ENCODE measurements around the gene MRPL24. TPM values are rescaled to one million over a fixed set of nuclear protein-coding genes. Genes with fewer than 3 reads are reported as not detected.
A peak's percentile ranks its signal among the peaks of the same experiment; 100 is the strongest.

Gene MRPL24
- 116 and 124 TPM in 2 replicates for total RNA-seq

GRCh38 chr1:156740741-156741480 lies at the start of gene MRPL24:
Gene MRPL24 (minus strand): TSS chr1:156741088. CDS start chr1:156738704, 2,384 bp downstream.
- intact Hi-C loops (cut with micrococcal nuclease): loop anchor here (1.0 kb wide), 3 partner anchors 10 to 26 kb away; partner anchors contain the start of genes HDGF, ISG20L2, METTL25B and PRCC
- Mint-ChIP-seq H3K27ac (peak within 1 kb of the TSS; percentile 92), H3K4me3 (ENCODE audit: low read depth) (peak within 1 kb of the TSS; percentile 95), H3K36me3 (ENCODE audit: low read depth) (peaks cover 76% of the 10 kb centered on the region), H3K4me1 (ENCODE audit: low read depth) (peaks cover 28% of the 10 kb centered on the region), H3K27me3 (ENCODE audit: low read depth) (no peaks in the 10 kb centered on the region), H3K9me3 (no peaks in the 10 kb centered on the region)
- DNase-seq (ENCODE audit: low spot score): peak; percentile 97

- Mint-ChIP-seq H3K27me3 (ENCODE audit: low read depth) (no peaks in the 10 kb centered on the region), H3K4me1 (ENCODE audit: low read depth) (no peaks in the 10 kb centered on the region), H3K9me3 (no peaks in the 10 kb centered on the region), H3K27ac (no peak overlapping the region), H3K36me3 (ENCODE audit: low read depth) (peaks cover 68% of the 10 kb centered on the region), H3K4me3 (ENCODE audit: low read depth) (no peak overlapping the region)
- no peak for DNase-seq (ENCODE audit: low spot score)
- intact Hi-C loops (cut with micrococcal nuclease): no loop called here
Measured at GRCh38 chr1:156789621-156790318, 48.9 kb upstream of the MRPL24 start.

GRCh38 chr1:156788136-156788535 lies 47.2 kb upstream of the MRPL24 start:
- H3K27ac Mint-ChIP-seq: no peak overlapping the region
- DNase-seq (ENCODE audit: low spot score): no peak
- intact Hi-C loops (cut with micrococcal nuclease): no loop called here
- H3K27me3 Mint-ChIP-seq (ENCODE audit: low read depth): no peaks in the 10 kb centered on the region
- no peak overlapping the region for H3K4me3 Mint-ChIP-seq (ENCODE audit: low read depth)
- H3K4me1 Mint-ChIP-seq (ENCODE audit: low read depth): no peaks in the 10 kb centered on the region
- H3K36me3 Mint-ChIP-seq (ENCODE audit: low read depth): peaks cover 61% of the 10 kb centered on the region
- no peaks in the 10 kb centered on the region for H3K9me3 Mint-ChIP-seq

GRCh38 chr1:156786640-156787039 lies 45.8 kb upstream of the MRPL24 start:
- no peak for DNase-seq (ENCODE audit: low spot score)
- peaks cover 65% of the 10 kb centered on the region for H3K36me3 Mint-ChIP-seq (ENCODE audit: low read depth)
- no peak overlapping the region for H3K27ac Mint-ChIP-seq
- no peak overlapping the region for H3K4me3 Mint-ChIP-seq (ENCODE audit: low read depth)
- no peaks in the 10 kb centered on the region for H3K9me3 Mint-ChIP-seq
- intact Hi-C loops (cut with micrococcal nuclease): no loop called here
- no peaks in the 10 kb centered on the region for H3K27me3 Mint-ChIP-seq (ENCODE audit: low read depth)
- peaks cover 3% of the 10 kb centered on the region for H3K4me1 Mint-ChIP-seq (ENCODE audit: low read depth)

- no peak overlapping the region for H3K4me3 Mint-ChIP-seq (ENCODE audit: low read depth)
- DNase-seq (ENCODE audit: low spot score): no peak
- no peaks in the 10 kb centered on the region for H3K27me3 Mint-ChIP-seq (ENCODE audit: low read depth)
- no peak overlapping the region for H3K27ac Mint-ChIP-seq
- intact Hi-C loops (cut with micrococcal nuclease): no loop called here
- H3K36me3 Mint-ChIP-seq (ENCODE audit: low read depth): peaks cover 66% of the 10 kb centered on the region
- H3K9me3 Mint-ChIP-seq: no peaks in the 10 kb centered on the region
- H3K4me1 Mint-ChIP-seq (ENCODE audit: low read depth): peaks cover 10% of the 10 kb centered on the region
Measured at GRCh38 chr1:156785458-156785857, 44.6 kb upstream of the MRPL24 start.

GRCh38 chr1:156781585-156782186 lies 40.8 kb upstream of the MRPL24 start:
- DNase-seq (ENCODE audit: low spot score): no peak
- Mint-ChIP-seq H3K27ac (peak overlapping the region; percentile 5), H3K36me3 (ENCODE audit: low read depth) (peaks cover 48% of the 10 kb centered on the region), H3K4me1 (ENCODE audit: low read depth) (peaks cover 24% of the 10 kb centered on the region), H3K27me3 (ENCODE audit: low read depth) (no peaks in the 10 kb centered on the region), H3K4me3 (ENCODE audit: low read depth) (no peak overlapping the region), H3K9me3 (no peaks in the 10 kb centered on the region)
- intact Hi-C loops (cut with micrococcal nuclease): no loop called here

- no peaks in the 10 kb centered on the region for H3K9me3 Mint-ChIP-seq
- H3K36me3 Mint-ChIP-seq (ENCODE audit: low read depth): peaks cover 52% of the 10 kb centered on the region
- H3K4me3 Mint-ChIP-seq (ENCODE audit: low read depth): no peak overlapping the region
- intact Hi-C loops (cut with micrococcal nuclease): no loop called here
- no peaks in the 10 kb centered on the region for H3K27me3 Mint-ChIP-seq (ENCODE audit: low read depth)
- peaks cover 43% of the 10 kb centered on the region for H3K4me1 Mint-ChIP-seq (ENCODE audit: low read depth)
- DNase-seq (ENCODE audit: low spot score): no peak
- peak overlapping the region; percentile 6 for H3K27ac Mint-ChIP-seq
Measured at GRCh38 chr1:156777573-156777972, 36.7 kb upstream of the MRPL24 start.

GRCh38 chr1:156776942-156777341 lies 36.1 kb upstream of the MRPL24 start:
- intact Hi-C loops (cut with micrococcal nuclease): no loop called here
- H3K4me1 Mint-ChIP-seq (ENCODE audit: low read depth): peaks cover 49% of the 10 kb centered on the region
- H3K9me3 Mint-ChIP-seq: no peaks in the 10 kb centered on the region
- no peaks in the 10 kb centered on the region for H3K27me3 Mint-ChIP-seq (ENCODE audit: low read depth)
- H3K27ac Mint-ChIP-seq: no peak overlapping the region
- no peak overlapping the region for H3K4me3 Mint-ChIP-seq (ENCODE audit: low read depth)
- H3K36me3 Mint-ChIP-seq (ENCODE audit: low read depth): peaks cover 50% of the 10 kb centered on the region
- no peak for DNase-seq (ENCODE audit: low spot score)

- intact Hi-C loops (cut with micrococcal nuclease): no loop called here
- Mint-ChIP-seq H3K27ac (peak overlapping the region; percentile 44), H3K4me1 (ENCODE audit: low read depth) (peaks cover 45% of the 10 kb centered on the region), H3K9me3 (no peaks in the 10 kb centered on the region), H3K27me3 (ENCODE audit: low read depth) (no peaks in the 10 kb centered on the region), H3K4me3 (ENCODE audit: low read depth) (no peak overlapping the region), H3K36me3 (ENCODE audit: low read depth) (peaks cover 46% of the 10 kb centered on the region)
- DNase-seq (ENCODE audit: low spot score): no peak
Measured at GRCh38 chr1:156775799-156776198, 34.9 kb upstream of the MRPL24 start.

GRCh38 chr1:156773607-156774006 lies 32.7 kb upstream of the MRPL24 start:
- intact Hi-C loops (cut with micrococcal nuclease): no loop called here
- Mint-ChIP-seq H3K4me3 (ENCODE audit: low read depth) (no peak overlapping the region), H3K27ac (no peak overlapping the region), H3K36me3 (ENCODE audit: low read depth) (peaks cover 64% of the 10 kb centered on the region), H3K27me3 (ENCODE audit: low read depth) (no peaks in the 10 kb centered on the region), H3K9me3 (no peaks in the 10 kb centered on the region), H3K4me1 (ENCODE audit: low read depth) (peaks cover 59% of the 10 kb centered on the region)
- no peak for DNase-seq (ENCODE audit: low spot score)

- Mint-ChIP-seq H3K4me1 (ENCODE audit: low read depth) (peaks cover 58% of the 10 kb centered on the region), H3K27me3 (ENCODE audit: low read depth) (no peaks in the 10 kb centered on the region), H3K9me3 (no peaks in the 10 kb centered on the region), H3K27ac (no peak overlapping the region), H3K36me3 (ENCODE audit: low read depth) (peaks cover 63% of the 10 kb centered on the region), H3K4me3 (ENCODE audit: low read depth) (no peak overlapping the region)
- DNase-seq (ENCODE audit: low spot score): no peak
- intact Hi-C loops (cut with micrococcal nuclease): no loop called here
Measured at GRCh38 chr1:156772728-156773497, 32.0 kb upstream of the MRPL24 start.

- Mint-ChIP-seq H3K27ac (no peak overlapping the region), H3K9me3 (no peaks in the 10 kb centered on the region), H3K27me3 (ENCODE audit: low read depth) (no peaks in the 10 kb centered on the region), H3K4me1 (ENCODE audit: low read depth) (peaks cover 53% of the 10 kb centered on the region), H3K4me3 (ENCODE audit: low read depth) (no peak overlapping the region), H3K36me3 (ENCODE audit: low read depth) (peaks cover 58% of the 10 kb centered on the region)
- no peak for DNase-seq (ENCODE audit: low spot score)
- intact Hi-C loops (cut with micrococcal nuclease): no loop called here
Measured at GRCh38 chr1:156772222-156772621, 31.3 kb upstream of the MRPL24 start.

Data from activated T-helper 2 cell treated with anti-CD3 and anti-CD28 coated beads, Interferon-gamma antibody, Interleukin-2, Interleukin-4, amounts not matched to agents 10 μg/mL and 5 μg/mL and 100 μg/mL, durations not matched to agents 14 hours and 24 hours and 36 hours (primary cell).